Esophagus muscularis mucosa (tissue), 3 donors: ENCODE measurements around the gene H19.

ENCODE experiments used
- EP300 ChIP-seq: sonication (generic); formaldehyde crosslinking; IDR thresholded peaks from one replicate; pipeline ENCODE4 v1.6.1; 2017; ENCODE audit warnings: antibody characterized with exemption
- TF ChIP-seq, protein P1 (sequence below), 3 experiments: fragments of 200-600 bp in 2 of 3; fragments of 450-650 bp in 1 of 3; sonication (generic) in 2 of 3; IDR thresholded peaks; one replicate each; pipeline ENCODE4 v1.5.1; 2017 to 2019; ENCODE audit warnings: antibody characterized with exemption in 3 of 3, mild to moderate bottlenecking in 2 of 3, moderate library complexity in 1 of 3

DNA sequence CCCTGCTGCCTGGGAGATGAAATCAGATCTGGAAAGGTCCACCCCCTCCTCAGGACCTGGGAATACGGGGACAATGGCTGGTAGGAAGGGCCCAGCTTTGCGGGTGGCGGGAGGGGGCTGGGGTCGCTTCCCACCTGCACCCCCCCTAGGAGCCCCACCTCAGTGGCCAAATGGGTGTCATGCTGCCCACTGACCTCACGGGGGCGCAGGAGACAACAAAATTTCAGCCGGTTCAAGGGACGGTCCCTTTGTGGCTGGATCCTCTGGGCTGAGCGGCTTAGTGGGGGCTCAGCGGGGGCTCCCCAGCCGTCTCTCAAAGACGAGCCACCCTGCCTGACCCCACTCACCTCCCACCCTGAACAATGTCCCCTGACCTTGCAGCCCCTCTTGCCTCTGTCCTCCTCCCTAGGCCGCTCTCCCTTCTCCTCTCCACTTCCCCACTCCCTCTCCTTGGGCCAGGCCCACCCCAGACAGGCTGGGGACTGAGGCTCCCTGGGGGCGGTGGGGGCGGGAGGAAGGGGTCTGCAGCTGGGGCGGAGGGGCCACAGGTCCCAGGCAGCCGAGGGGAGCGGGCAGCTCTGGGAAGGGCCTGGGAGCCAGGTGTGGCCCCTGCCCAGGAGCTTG, 39.3 kb upstream of the H19 start:
- no peak for TF ChIP-seq EP300
- TF ChIP-seq, protein P1, sequence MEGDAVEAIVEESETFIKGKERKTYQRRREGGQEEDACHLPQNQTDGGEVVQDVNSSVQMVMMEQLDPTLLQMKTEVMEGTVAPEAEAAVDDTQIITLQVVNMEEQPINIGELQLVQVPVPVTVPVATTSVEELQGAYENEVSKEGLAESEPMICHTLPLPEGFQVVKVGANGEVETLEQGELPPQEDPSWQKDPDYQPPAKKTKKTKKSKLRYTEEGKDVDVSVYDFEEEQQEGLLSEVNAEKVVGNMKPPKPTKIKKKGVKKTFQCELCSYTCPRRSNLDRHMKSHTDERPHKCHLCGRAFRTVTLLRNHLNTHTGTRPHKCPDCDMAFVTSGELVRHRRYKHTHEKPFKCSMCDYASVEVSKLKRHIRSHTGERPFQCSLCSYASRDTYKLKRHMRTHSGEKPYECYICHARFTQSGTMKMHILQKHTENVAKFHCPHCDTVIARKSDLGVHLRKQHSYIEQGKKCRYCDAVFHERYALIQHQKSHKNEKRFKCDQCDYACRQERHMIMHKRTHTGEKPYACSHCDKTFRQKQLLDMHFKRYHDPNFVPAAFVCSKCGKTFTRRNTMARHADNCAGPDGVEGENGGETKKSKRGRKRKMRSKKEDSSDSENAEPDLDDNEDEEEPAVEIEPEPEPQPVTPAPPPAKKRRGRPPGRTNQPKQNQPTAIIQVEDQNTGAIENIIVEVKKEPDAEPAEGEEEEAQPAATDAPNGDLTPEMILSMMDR (IDR thresholded peaks at IDR 0.05): no peak
